H9 (cell line): ENCODE results near the gene RELB. TPM values are rescaled to one million over a fixed set of nuclear protein-coding genes. Genes with fewer than 3 reads are reported as not detected.

Experiments used
- DNase-seq: peaks from one replicate; pipeline ENCODE4 v3.0.0-alpha.2; 2017
- H2AFZ ChIP-seq: one replicate; pipeline ENCODE4 v1.6.1; 2013; ENCODE audit warnings: mild to moderate bottlenecking, low read length, control low read depth, moderate library complexity
- H2AK5ac ChIP-seq: 2 replicates; pipeline ENCODE4 v1.6.1; 2013; ENCODE audit warnings: low read length, control low read depth, mixed read lengths; ENCODE audit not compliant: insufficient read length
- H2BK120ac ChIP-seq: one replicate; pipeline ENCODE4 v1.6.1; 2013; ENCODE audit warnings: low read depth, mild to moderate bottlenecking, low read length, control low read depth, inconsistent platforms; ENCODE audit not compliant: poor library complexity, severe bottlenecking
- H2BK12ac ChIP-seq: 2 replicates; pipeline ENCODE4 v1.6.1; 2013; ENCODE audit warnings: low read length, control low read depth, mixed read lengths, low read depth; ENCODE audit not compliant: insufficient read length
- H2BK15ac ChIP-seq: 2 replicates; pipeline ENCODE4 v1.6.1; 2013; ENCODE audit warnings: low read depth, low read length, control low read depth
- H2BK20ac ChIP-seq: one replicate; pipeline ENCODE4 v1.6.1; 2013; ENCODE audit warnings: low read depth, mild to moderate bottlenecking, low read length, control low read depth, inconsistent platforms; ENCODE audit not compliant: poor library complexity, severe bottlenecking
- H2BK5ac ChIP-seq: 2 replicates; pipeline ENCODE4 v1.6.1; 2013; ENCODE audit warnings: low read length, control low read depth, mixed read lengths; ENCODE audit not compliant: insufficient read length
- H3K14ac ChIP-seq: 2 replicates; pipeline ENCODE4 v1.6.1; 2013; ENCODE audit warnings: low read length, control low read depth; ENCODE audit not compliant: insufficient read depth
- H3K18ac ChIP-seq: 2 replicates; pipeline ENCODE4 v1.6.1; 2013; ENCODE audit warnings: low read depth, mild to moderate bottlenecking, mixed read lengths, low read length, control low read depth; ENCODE audit not compliant: insufficient read length
- H3K23ac ChIP-seq: 2 replicates; pipeline ENCODE4 v1.6.1; 2013; ENCODE audit warnings: low read length, control low read depth, mixed read lengths, low read depth; ENCODE audit not compliant: insufficient read length
- H3K23me2 ChIP-seq: 2 replicates; pipeline ENCODE4 v1.6.1; 2013; ENCODE audit warnings: low read depth, mild to moderate bottlenecking, mixed read lengths, low read length, control low read depth; ENCODE audit not compliant: insufficient read length, poor library complexity, severe bottlenecking
- H3K27ac ChIP-seq: 2 replicates; pipeline ENCODE4 v1.5.1; 2013; ENCODE audit warnings: low read length, control low read depth, mixed read lengths, low read depth; ENCODE audit not compliant: insufficient read length
- H3K27me3 ChIP-seq: 2 replicates; pipeline ENCODE4 v1.6.1; 2013; ENCODE audit warnings: low read length, control low read depth, inconsistent platforms; ENCODE audit not compliant: insufficient read depth
- H3K4ac ChIP-seq: 2 replicates; pipeline ENCODE4 v1.6.1; 2013; ENCODE audit warnings: low read depth, mild to moderate bottlenecking, control low read depth, inconsistent platforms, low read length, moderate library complexity
- H3K4me1 ChIP-seq: 2 replicates; pipeline ENCODE4 v1.6.1; 2013; ENCODE audit warnings: low read length, control low read depth, inconsistent platforms; ENCODE audit not compliant: insufficient read depth
- H3K4me2 ChIP-seq: 2 replicates; pipeline ENCODE4 v1.6.1; 2013; ENCODE audit warnings: low read length, control low read depth, mixed read lengths; ENCODE audit not compliant: insufficient read length, insufficient read depth
- H3K56ac ChIP-seq: 2 replicates; pipeline ENCODE4 v1.6.1; 2013; ENCODE audit warnings: low read depth, mild to moderate bottlenecking, mixed read lengths, low read length, control low read depth; ENCODE audit not compliant: insufficient read length
- H3K79me1 ChIP-seq: 2 replicates; pipeline ENCODE4 v1.6.1; 2013; ENCODE audit warnings: low read depth, mild to moderate bottlenecking, moderate library complexity, low read length, control low read depth, inconsistent platforms; ENCODE audit not compliant: insufficient read depth, poor library complexity, severe bottlenecking
- H3K79me2 ChIP-seq: 2 replicates; pipeline ENCODE4 v1.6.1; 2013; ENCODE audit warnings: low read length, control low read depth, inconsistent platforms; ENCODE audit not compliant: insufficient read depth
- H3K9ac ChIP-seq: 2 replicates; pipeline ENCODE4 v1.6.1; 2013; ENCODE audit warnings: low read length, control low read depth, mixed read lengths; ENCODE audit not compliant: insufficient read length; ENCODE audit errors: extremely low read depth
- H3K9me3 ChIP-seq: one replicate; pipeline ENCODE4 v1.6.1; 2013; ENCODE audit warnings: low read depth, low read length, inconsistent platforms; ENCODE audit not compliant: control insufficient read depth
- H3T11ph ChIP-seq: one replicate; pipeline ENCODE4 v1.6.1; 2013; ENCODE audit warnings: mild to moderate bottlenecking, low read length, control low read depth, inconsistent platforms
- H4K20me1 ChIP-seq: one replicate; pipeline ENCODE4 v1.6.1; 2013; ENCODE audit not compliant: control insufficient read depth, insufficient read length, insufficient read depth
- H4K5ac ChIP-seq: 2 replicates; pipeline ENCODE4 v1.6.1; 2013; ENCODE audit warnings: low read depth, mild to moderate bottlenecking, mixed read lengths, low read length, control low read depth; ENCODE audit not compliant: insufficient read length
- H4K8ac ChIP-seq: replicated peaks from 2 replicates; pipeline ENCODE4 v1.6.1; 2013; ENCODE audit warnings: low read length, control low read depth, mixed read lengths, low read depth; ENCODE audit not compliant: insufficient read length
- H4K91ac ChIP-seq: 2 replicates; pipeline ENCODE4 v1.6.1; 2013; ENCODE audit warnings: low read depth, mild to moderate bottlenecking, moderate library complexity, mixed read lengths, low read length, control low read depth; ENCODE audit not compliant: insufficient read length
- H3K27ac Mint-ChIP-seq, 3 experiments: 2 replicates in 2 of 3; 3 replicates in 1 of 3; pipeline ENCODE4 v1.8.0; 2020 to 2021; ENCODE audit warnings: mixed read lengths in 3 of 3, mild to moderate bottlenecking in 1 of 3, moderate library complexity in 1 of 3
- H3K27me3 Mint-ChIP-seq: 2 replicates; pipeline ENCODE4 v1.8.0; 2021; ENCODE audit warnings: low read depth, mild to moderate bottlenecking, moderate library complexity, mixed read lengths
- H3K36me3 Mint-ChIP-seq, 3 experiments: 2 replicates in 2 of 3; 3 replicates in 1 of 3; pipeline ENCODE4 v1.8.0; 2020 to 2021; ENCODE audit warnings: low read depth in 3 of 3, mixed read lengths in 3 of 3; ENCODE audit not compliant: insufficient read depth in 1 of 3
- H3K4me1 Mint-ChIP-seq, 2 experiments: 2 replicates each; pipeline ENCODE4 v1.8.0; 2020; ENCODE audit warnings: mixed read lengths in 2 of 2
- H3K4me3 Mint-ChIP-seq, 2 experiments: 2 replicates in 1 of 2; 3 replicates in 1 of 2; pipeline ENCODE4 v1.8.0; 2020 to 2021; ENCODE audit warnings: mild to moderate bottlenecking in 2 of 2, mixed read lengths in 2 of 2, moderate library complexity in 1 of 2
- H3K9me3 Mint-ChIP-seq, 2 experiments: 2 replicates in 1 of 2; 3 replicates in 1 of 2; pipeline ENCODE4 v1.8.0; 2020; ENCODE audit warnings: mild to moderate bottlenecking in 2 of 2, mixed read lengths in 2 of 2, moderate library complexity in 1 of 2
- WGBS: extraction: QIAGEN DNeasy Blood & Tissue Kit; methylation state at CpG from one replicate; pipeline ENCODE4 v1.1.7; 2013; ENCODE audit warnings: missing lambda C conversion rate, low lambda C conversion rate, mixed read lengths; ENCODE audit not compliant: insufficient read length; ENCODE audit errors: extremely low coverage; 5-methylcytosine and 5-hydroxymethylcytosine counted together
- total RNA-seq: library from RNA; stranded (reverse); gene quantifications from 2 replicates; pipeline ENCODE4 v1.2.1, GENCODE V29; 2021
- TF ChIP-seq, protein P1 (sequence below): fragments of 200-600 bp; sonication (generic); conservative IDR thresholded peaks from 3 replicates; pipeline ENCODE4 v1.8.0; 2021; ENCODE audit warnings: antibody characterized with exemption, mild to moderate bottlenecking

Gene RELB
- total RNA-seq, 1 experiment from 2014 or later: 13.7 TPM

DNA sequence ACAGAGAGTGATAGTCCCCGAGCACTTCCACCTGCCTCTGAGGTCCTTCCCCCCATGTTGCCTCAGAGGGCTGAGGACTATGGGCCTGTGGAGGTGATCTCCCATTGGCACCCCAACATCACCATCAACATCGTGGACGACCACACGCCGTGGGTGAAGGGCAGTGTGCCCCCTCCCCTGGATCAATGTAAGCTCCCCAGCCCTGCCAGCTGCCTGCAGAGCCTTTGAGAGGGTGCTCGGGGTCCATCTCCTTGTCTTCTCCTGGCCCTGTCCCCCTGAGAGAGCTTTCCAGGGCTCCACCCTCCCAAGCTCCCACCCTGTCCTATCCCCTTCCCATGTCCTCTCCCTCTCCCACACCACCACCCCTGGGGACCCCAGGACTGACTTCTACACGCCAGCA, 14.9 kb upstream of the RELB start:
- Histone ChIP-seq H3K27me3 (no peaks in the 10 kb centered on the region), H3K9me3 (no peaks in the 10 kb centered on the region), H4K8ac (no peak overlapping the region), H3K56ac (no peak overlapping the region), H3K18ac (no peak overlapping the region), H3K27ac (no peak overlapping the region), H3T11ph (no peak overlapping the region), H2AFZ (no peak overlapping the region), H2BK12ac (no peak overlapping the region), H3K9ac (no peak overlapping the region), H3K23ac (no peak overlapping the region), H3K23me2 (no peaks in the 10 kb centered on the region), H2BK120ac (no peak overlapping the region), H2BK5ac (no peak overlapping the region), H2AK5ac (no peak overlapping the region), H4K20me1 (no peaks in the 10 kb centered on the region), H3K79me2 (no peaks in the 10 kb centered on the region), H3K79me1 (no peaks in the 10 kb centered on the region), H3K4me1 (no peaks in the 10 kb centered on the region), H4K91ac (no peak overlapping the region), H4K5ac (no peak overlapping the region), H3K4ac (no peak overlapping the region), H3K14ac (no peak overlapping the region), H2BK15ac (no peak overlapping the region), H2BK20ac (no peak overlapping the region), H3K4me2 (no peak overlapping the region)
- no peak overlapping the region for H3K27ac Mint-ChIP-seq
- no CpG with 5 or more reads among the region's 7 CpGs for WGBS
- TF ChIP-seq, protein P1, sequence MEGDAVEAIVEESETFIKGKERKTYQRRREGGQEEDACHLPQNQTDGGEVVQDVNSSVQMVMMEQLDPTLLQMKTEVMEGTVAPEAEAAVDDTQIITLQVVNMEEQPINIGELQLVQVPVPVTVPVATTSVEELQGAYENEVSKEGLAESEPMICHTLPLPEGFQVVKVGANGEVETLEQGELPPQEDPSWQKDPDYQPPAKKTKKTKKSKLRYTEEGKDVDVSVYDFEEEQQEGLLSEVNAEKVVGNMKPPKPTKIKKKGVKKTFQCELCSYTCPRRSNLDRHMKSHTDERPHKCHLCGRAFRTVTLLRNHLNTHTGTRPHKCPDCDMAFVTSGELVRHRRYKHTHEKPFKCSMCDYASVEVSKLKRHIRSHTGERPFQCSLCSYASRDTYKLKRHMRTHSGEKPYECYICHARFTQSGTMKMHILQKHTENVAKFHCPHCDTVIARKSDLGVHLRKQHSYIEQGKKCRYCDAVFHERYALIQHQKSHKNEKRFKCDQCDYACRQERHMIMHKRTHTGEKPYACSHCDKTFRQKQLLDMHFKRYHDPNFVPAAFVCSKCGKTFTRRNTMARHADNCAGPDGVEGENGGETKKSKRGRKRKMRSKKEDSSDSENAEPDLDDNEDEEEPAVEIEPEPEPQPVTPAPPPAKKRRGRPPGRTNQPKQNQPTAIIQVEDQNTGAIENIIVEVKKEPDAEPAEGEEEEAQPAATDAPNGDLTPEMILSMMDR: no peak
- H3K36me3 Mint-ChIP-seq: peaks cover 4 to 53% (median 43%) of the 10 kb centered on the region in 3 experiments; a peak in 6 of 7 replicates
- no peaks in the 10 kb centered on the region for H3K9me3 Mint-ChIP-seq
- no peaks in the 10 kb centered on the region for H3K4me1 Mint-ChIP-seq
- H3K27me3 Mint-ChIP-seq: no peaks in the 10 kb centered on the region
- no peak overlapping the region for H3K4me3 Mint-ChIP-seq
- DNase-seq: no peak
